B cell (primary cell): ENCODE results near the gene LPO. TPM values are rescaled to one million over a fixed set of nuclear protein-coding genes. Genes with fewer than 3 reads are reported as not detected.

Source experiments
- ATAC-seq: fragments of 200-7000 bp; cut with Tn5 transposase; one replicate; pipeline ENCODE4 v1.10.0; 2021; ENCODE audit warnings: low read depth, mild to moderate bottlenecking, moderate number of reproducible peaks, moderate library complexity
- CTCF ChIA-PET: fragments of 350-600 bp; sonication (Branson Sonifier 250); formaldehyde crosslinking; loops from one replicate; lab custom pipeline; 2021; ENCODE audit warnings: antibody characterized with exemption, inconsistent platforms; lab: Charles Lee
- POLR2A ChIA-PET: fragments of 350-600 bp; sonication (Branson Sonifier 250); formaldehyde crosslinking; loops from one replicate; lab custom pipeline; 2021; ENCODE audit warnings: antibody characterized with exemption; lab: Charles Lee
- DNase-seq: peaks from one replicate; pipeline ENCODE4 v3.0.0; 2013
- H2AFZ ChIP-seq: 2 replicates; pipeline ENCODE4 v1.6.1; 2012; ENCODE audit warnings: mild to moderate bottlenecking, low read depth, low read length; ENCODE audit not compliant: insufficient read depth, poor library complexity, severe bottlenecking
- H3K27ac ChIP-seq, 2 donors: 1 replicate in 1 of 2; 2 replicates in 1 of 2; pipeline ENCODE4 v1.5.1; 2012 to 2013; ENCODE audit warnings: low read length in 2 of 2, mild to moderate bottlenecking in 2 of 2, moderate library complexity in 1 of 2
- H3K27me3 ChIP-seq, 4 experiments: fragments of 200-600 bp in 1 of 4; sonication (generic) in 1 of 4; replicated peaks in 1 of 4; 1 replicate in 2 of 4; 2 replicates in 2 of 4; pipeline versions ENCODE4 v1.6.1 to v1.7.0; 2013 to 2016; ENCODE audit warnings: low read length in 3 of 4, mild to moderate bottlenecking in 2 of 4, mixed read lengths in 1 of 4, moderate library complexity in 1 of 4; ENCODE audit not compliant: insufficient read depth in 4 of 4, control insufficient read depth in 3 of 4; ENCODE audit errors: control extremely low read depth in 1 of 4
- H3K36me3 ChIP-seq, 2 experiments: replicated peaks in 1 of 2; 1 replicate in 1 of 2; 2 replicates in 1 of 2; pipeline versions ENCODE4 v1.6.1 to v1.7.1; 2013; ENCODE audit warnings: low read length in 1 of 2; ENCODE audit not compliant: insufficient read depth in 2 of 2, control insufficient read depth in 1 of 2; ENCODE audit errors: control extremely low read depth in 1 of 2, extremely low read depth in 1 of 2
- H3K4me1 ChIP-seq, 2 donors: fragments of 200-600 bp in 1 of 2; sonication (generic) in 1 of 2; 1 replicate in 1 of 2; 2 replicates in 1 of 2; pipeline versions ENCODE4 v1.5.1 to v1.6.1; 2013 to 2017; ENCODE audit warnings: low read length in 2 of 2; ENCODE audit not compliant: control insufficient read depth in 2 of 2, insufficient read depth in 2 of 2
- H3K4me2 ChIP-seq: replicated peaks from 2 replicates; pipeline ENCODE3; 2012; ENCODE audit warnings: mild to moderate bottlenecking, low read depth, low read length; ENCODE audit not compliant: poor library complexity, severe bottlenecking
- H3K4me3 ChIP-seq, 5 experiments: fragments of 200-600 bp in 1 of 5; sonication (generic) in 1 of 5; 1 replicate in 3 of 5; 2 replicates in 2 of 5; pipeline versions ENCODE4 v1.5.1 to v1.7.0; 2011 to 2016; ENCODE audit warnings: low read length in 4 of 5, mild to moderate bottlenecking in 4 of 5, low read depth in 2 of 5, control low read depth in 1 of 5, moderate library complexity in 1 of 5; ENCODE audit not compliant: insufficient read depth in 1 of 5; ENCODE audit errors: control extremely low read depth in 1 of 5, extremely low read depth in 1 of 5
- H3K79me2 ChIP-seq: fragments of 200-600 bp; sonication (generic); one replicate; pipeline ENCODE4 v1.6.0; 2016; ENCODE audit warnings: low read length; ENCODE audit not compliant: control insufficient read depth, insufficient read depth
- H3K9ac ChIP-seq: fragments of 200-600 bp; sonication (generic); 2 replicates; pipeline ENCODE4 v1.6.1; 2017; ENCODE audit warnings: mild to moderate bottlenecking, low read length, moderate library complexity
- H3K9me3 ChIP-seq, 3 donors: one replicate each; pipeline versions ENCODE4 v1.6.1 to v1.7.1; 2013; ENCODE audit warnings: low read length in 2 of 3; ENCODE audit not compliant: control insufficient read depth in 2 of 3, insufficient read depth in 1 of 3; ENCODE audit errors: control extremely low read depth in 1 of 3
- H4K20me1 ChIP-seq: 2 replicates; pipeline ENCODE4 v1.6.0; 2012; ENCODE audit warnings: mild to moderate bottlenecking, low read length; ENCODE audit not compliant: insufficient read depth, control insufficient read depth, poor library complexity, severe bottlenecking
- H3K27ac Mint-ChIP-seq: one replicate; pipeline ENCODE4 v1.8.0; 2021; ENCODE audit warnings: mixed read lengths
- H3K27me3 Mint-ChIP-seq: one replicate; pipeline ENCODE4 v1.8.0; 2021; ENCODE audit warnings: mixed read lengths
- H3K4me1 Mint-ChIP-seq: one replicate; pipeline ENCODE4 v1.8.0; 2021; ENCODE audit warnings: mixed read lengths
- H3K4me3 Mint-ChIP-seq: one replicate; pipeline ENCODE4 v1.8.0; 2021; ENCODE audit warnings: mixed read lengths
- H3K9me3 Mint-ChIP-seq: one replicate; pipeline ENCODE4 v1.8.0; 2022; ENCODE audit warnings: mixed read lengths; ENCODE audit not compliant: insufficient read depth
- CTCF ChIP-seq: fragments of 200-600 bp; IDR thresholded peaks from one replicate; pipeline ENCODE4 v1.8.0; 2022; ENCODE audit warnings: antibody characterized with exemption, mild to moderate bottlenecking
- EZH2 ChIP-seq: IDR thresholded peaks from 2 replicates; pipeline ENCODE4 v1.6.1; 2012; ENCODE audit warnings: borderline replicate concordance, low read depth, mild to moderate bottlenecking, moderate library complexity, low read length; ENCODE audit not compliant: insufficient read depth, poor library complexity, severe bottlenecking
- WGBS: methylation state at CpG from one replicate; pipeline ENCODE4 v1.1.5; 2013; ENCODE audit warnings: missing lambda C conversion rate; ENCODE audit not compliant: insufficient coverage; 5-methylcytosine and 5-hydroxymethylcytosine counted together
- intact Hi-C: fragments of 100-400 bp; cut with micrococcal nuclease; formaldehyde crosslinking; loops from one replicate; pipeline ENCODE4 v1.10.0; 2022
- polyA plus RNA-seq: library from polyadenylated mRNA; depleted of rRNA; stranded (reverse); fragments of >200 nt; gene quantifications from 2 replicates; pipeline ENCODE4 v1.2.3, GENCODE V29; 2012
- total RNA-seq, 2 donors: library from RNA; stranded (reverse); fragments of 120-200 nt in 1 of 2; gene quantifications; 1 replicate in 1 of 2; 2 replicates in 1 of 2; pipeline versions ENCODE4 v1.2.3 to v1.2.4, GENCODE V29; 2013 to 2022

The LPO gene
- total and polyA plus RNA-seq, 2 donors (not counting 1 experiment from before 2014, with no cell fraction given), result not detected

GRCh38 chr17:58316260-58316960 lies 78.0 kb downstream of the LPO start:
- Histone ChIP-seq H3K9me3 (no peaks in the 10 kb centered on the region), H2AFZ (no peak overlapping the region), H3K27ac (no peak overlapping the region), H3K4me3 (no peak overlapping the region), H4K20me1 (no peaks in the 10 kb centered on the region), H3K27me3 (no peaks in the 10 kb centered on the region), H3K4me1 (peaks cover 11 to 12% of the 10 kb centered on the region in 2 donors), H3K4me2 (no peak overlapping the region), H3K79me2 (peaks cover 19% of the 10 kb centered on the region), H3K36me3 (no peaks in the 10 kb centered on the region), H3K9ac (no peak overlapping the region)
- Mint-ChIP-seq H3K9me3 (no peaks in the 10 kb centered on the region), H3K4me3 (no peak overlapping the region), H3K27ac (no peak overlapping the region), H3K27me3 (no peaks in the 10 kb centered on the region), H3K4me1 (peaks cover 14% of the 10 kb centered on the region)
- ChIA-PET CTCF (interaction anchor here (0.9 to 17.9 kb wide), 35 partner anchors 11 to 692 kb away, joined by 3 to 587 read pairs (median 9); partner anchors contain the start of genes HSF5, RNF43, SUPT4H1 and TSPOAP1), POLR2A (interaction anchor here (1.5 to 5.5 kb wide), 8 partner anchors 11 to 171 kb away, joined by 3 to 46 read pairs (median 24); partner anchors contain the start of genes HSF5, SUPT4H1 and TSPOAP1)
- TF ChIP-seq EZH2 (no peak), CTCF (no peak)
- DNase-seq, result no peak
- 92% methylated on average over 3 of the region's 8 CpGs for WGBS
- intact Hi-C loops, result no loop called here
- ATAC-seq, result no peak
